Measurements from ENCODE around the gene CLTCL1.

DNA sequence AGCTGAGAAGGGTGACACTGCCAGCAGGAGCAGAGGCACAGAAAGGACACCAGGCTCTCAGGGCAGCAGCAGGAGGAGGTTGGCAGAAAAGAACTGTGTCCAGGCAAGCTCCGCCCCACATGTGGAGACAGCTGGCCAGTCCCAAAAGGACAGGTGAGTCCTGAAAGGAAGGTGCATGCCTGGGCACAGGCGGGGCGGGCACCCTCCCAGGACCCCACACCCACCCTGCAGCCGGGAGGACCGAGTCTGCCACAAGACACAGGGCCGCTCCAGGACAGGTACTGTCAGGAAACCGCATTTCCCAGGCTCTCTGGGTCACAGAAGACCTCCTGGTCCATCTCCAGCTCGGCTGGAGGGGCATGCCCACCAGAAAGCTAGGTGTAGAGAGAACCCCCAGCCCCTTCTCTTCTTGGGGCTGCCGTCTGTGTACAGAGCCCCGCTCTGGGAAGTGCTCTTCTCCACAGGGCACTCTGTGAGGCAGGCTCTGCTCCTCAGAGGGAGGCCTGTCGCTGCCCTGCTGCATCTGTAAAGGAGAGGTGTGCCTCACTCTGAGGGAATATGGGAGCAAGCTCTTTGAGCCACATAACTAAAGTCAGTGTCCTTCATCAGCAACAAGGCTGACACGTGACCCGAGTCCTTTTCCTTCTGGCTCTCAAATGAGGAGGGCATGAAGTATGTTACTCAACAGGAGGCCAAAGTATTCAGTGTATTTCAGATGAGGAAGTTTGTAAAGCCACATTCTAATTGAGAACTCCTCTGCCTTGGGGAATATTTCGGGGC is 50.5 kb downstream of the CLTCL1 start:
- TF ChIP-seq POLR2A (IDR thresholded peaks at IDR 0.05) (no peak), POLR2AphosphoS5 (IDR thresholded peaks at IDR 0.05) (no peak), CTCF (IDR thresholded peaks at IDR 0.05) (no peak)

All from prostate gland (tissue), 2 donors.